Measurements from ENCODE around the gene BACH2.

The BACH2 gene

GRCh38 chr6:90237350-90237990 lies 59.2 kb downstream of the BACH2 start:
- no peak for DNase-seq (ENCODE audit: low spot score)

- DNase-seq (ENCODE audit: low spot score) = no peak
These were observed 62.6 kb downstream of the BACH2 start for GRCh38 chr6:90233994-90234393.

GRCh38 chr6:90233213-90233612 lies 63.4 kb downstream of the BACH2 start:
- DNase-seq (ENCODE audit: low spot score) = no peak

GRCh38 chr6:90231798-90232197 lies 64.8 kb downstream of the BACH2 start:
- DNase-seq (ENCODE audit: low spot score) = no peak

- no peak for DNase-seq (ENCODE audit: low spot score)
These were observed 65.3 kb downstream of the BACH2 start for GRCh38 chr6:90231308-90231707.

- DNase-seq (ENCODE audit: low spot score) = no peak
These were observed 66.0 kb downstream of the BACH2 start for GRCh38 chr6:90230548-90231215.

- DNase-seq (ENCODE audit: low spot score) = no peak
These were observed 67.2 kb downstream of the BACH2 start for GRCh38 chr6:90229331-90230010.

GRCh38 chr6:90227673-90228072 lies 69.0 kb downstream of the BACH2 start:
- no peak for DNase-seq (ENCODE audit: low spot score)

GRCh38 chr6:90227213-90227612 lies 69.4 kb downstream of the BACH2 start:
- no peak for DNase-seq (ENCODE audit: low spot score)

- DNase-seq (ENCODE audit: low spot score) = no peak
These were observed 70.4 kb downstream of the BACH2 start for GRCh38 chr6:90226257-90226656.

- no peak for DNase-seq (ENCODE audit: low spot score)
These were observed 72.4 kb downstream of the BACH2 start for GRCh38 chr6:90224196-90224595.

- DNase-seq (ENCODE audit: low spot score) = no peak
These were observed 73.9 kb downstream of the BACH2 start for GRCh38 chr6:90222724-90223198.

GRCh38 chr6:90222008-90222407 lies 74.6 kb downstream of the BACH2 start:
- no peak for DNase-seq (ENCODE audit: low spot score)

GRCh38 chr6:90221403-90221802 lies 75.2 kb downstream of the BACH2 start:
- DNase-seq (ENCODE audit: low spot score) = no peak

- no peak for DNase-seq (ENCODE audit: low spot score)
These were observed 76.4 kb downstream of the BACH2 start for GRCh38 chr6:90220273-90220672.

- DNase-seq (ENCODE audit: low spot score) = peak; percentile 19
These were observed 77.2 kb downstream of the BACH2 start for GRCh38 chr6:90219209-90219985.

- no peak for DNase-seq (ENCODE audit: low spot score)
These were observed 77.8 kb downstream of the BACH2 start for GRCh38 chr6:90218959-90219208.

- no peak for DNase-seq (ENCODE audit: low spot score)
These were observed 79.0 kb downstream of the BACH2 start for GRCh38 chr6:90217506-90218127.

- no peak for DNase-seq (ENCODE audit: low spot score)
These were observed 80.3 kb downstream of the BACH2 start for GRCh38 chr6:90216072-90216977.

- DNase-seq (ENCODE audit: low spot score) = no peak
These were observed 81.7 kb downstream of the BACH2 start for GRCh38 chr6:90214966-90215365.

GRCh38 chr6:90214461-90214860 lies 82.2 kb downstream of the BACH2 start:
- no peak for DNase-seq (ENCODE audit: low spot score)

Data from kidney capillary endothelial cell (primary cell).